T-helper 9 cell (primary cell): Measurements from ENCODE around the gene AP1S1.
"Not testable (repeated sequence)": the region's sequence is repeated elsewhere in the genome, so short reads cannot be mapped to it uniquely, and the experiment has no call there.

Experiments used
- DNase-seq: peaks from one replicate; pipeline ENCODE4 v3.0.0-alpha.2; 2020

AP1S1 gene

GRCh38 chr7:101125989-101126650, 28.2 kb upstream of the AP1S1 start:
- DNase-seq: no peak

- DNase-seq: peak; percentile 11
Measured at GRCh38 chr7:101126651-101127459, 27.4 kb upstream of the AP1S1 start, which contains the start of gene SERPINE1. SERPINE1 (plus strand) TSS chr7:101127104; CDS start chr7:101128394, 1,290 bp downstream.

GRCh38 chr7:101127460-101128039, 26.7 kb upstream of the AP1S1 start:
- DNase-seq: no peak

- no peak for DNase-seq
Measured at GRCh38 chr7:101128040-101128834, 26.0 kb upstream of the AP1S1 start.

GRCh38 chr7:101129603-101130117, 24.6 kb upstream of the AP1S1 start:
- DNase-seq: no peak

- DNase-seq: not testable (repeated sequence)
Measured at GRCh38 chr7:101132626-101133600, 21.4 kb upstream of the AP1S1 start.

- DNase-seq: no peak
Measured at GRCh38 chr7:101133621-101134398, 20.5 kb upstream of the AP1S1 start.

- no peak for DNase-seq
Measured at GRCh38 chr7:101134399-101134980, 19.8 kb upstream of the AP1S1 start.

GRCh38 chr7:101137651-101138212, 16.5 kb upstream of the AP1S1 start:
- DNase-seq: no peak

GRCh38 chr7:101138213-101138870, 15.9 kb upstream of the AP1S1 start:
- DNase-seq: peak; percentile 63

GRCh38 chr7:101140339-101140699, 14.0 kb upstream of the AP1S1 start:
- no peak for DNase-seq

- DNase-seq: no peak
Measured at GRCh38 chr7:101140746-101141382, 13.4 kb upstream of the AP1S1 start.

- no peak for DNase-seq
Measured at GRCh38 chr7:101151908-101152651, 2.2 kb upstream of the AP1S1 start.

GRCh38 chr7:101154693-101155102, 422 bp downstream of the AP1S1 start:
- DNase-seq: no peak

- DNase-seq: no peak
Measured at GRCh38 chr7:101155303-101155702, 1.0 kb downstream of the AP1S1 start.

- DNase-seq: no peak
Measured at GRCh38 chr7:101156277-101156676, 2.0 kb downstream of the AP1S1 start.

GRCh38 chr7:101156866-101157589, 2.8 kb downstream of the AP1S1 start:
- DNase-seq: no peak
